Mesendoderm (in vitro differentiated cells): ENCODE results near the gene NEK6.

Experiments
- DNase-seq: peaks from one replicate; pipeline ENCODE4 v3.0.0; 2013
- H2AK5ac ChIP-seq: 2 replicates; pipeline ENCODE4 v1.6.1; 2013; ENCODE audit warnings: low read length, inconsistent platforms
- H2BK120ac ChIP-seq: 2 replicates; pipeline ENCODE4 v1.6.1; 2013; ENCODE audit warnings: low read depth, mild to moderate bottlenecking, low read length, moderate library complexity, mixed read lengths
- H2BK15ac ChIP-seq: replicated peaks from 2 replicates; pipeline ENCODE4 v1.6.1; 2013; ENCODE audit warnings: low read depth, mild to moderate bottlenecking, moderate library complexity
- H2BK5ac ChIP-seq: 2 replicates; pipeline ENCODE4 v1.6.1; 2013; ENCODE audit warnings: low read length, inconsistent platforms
- H3K18ac ChIP-seq: 2 replicates; pipeline ENCODE4 v1.6.1; 2013; ENCODE audit warnings: mild to moderate bottlenecking, low read length, mixed read lengths
- H3K23ac ChIP-seq: one replicate; pipeline ENCODE4 v1.6.1; 2013; ENCODE audit warnings: low read length
- H3K27ac ChIP-seq: 2 replicates; pipeline ENCODE4 v1.5.1; 2013; ENCODE audit warnings: low read depth, mild to moderate bottlenecking, inconsistent platforms, low read length, moderate library complexity
- H3K27me3 ChIP-seq: 2 replicates; pipeline ENCODE4 v1.6.1; 2013; ENCODE audit warnings: low read length, control low read depth, mild to moderate bottlenecking, inconsistent platforms; ENCODE audit not compliant: insufficient read depth, poor library complexity
- H3K36me3 ChIP-seq: 2 replicates; pipeline ENCODE4 v1.6.1; 2013; ENCODE audit warnings: low read length, inconsistent platforms; ENCODE audit not compliant: control insufficient read depth, insufficient read depth
- H3K4ac ChIP-seq: one replicate; pipeline ENCODE4 v1.6.1; 2013; ENCODE audit warnings: low read depth, mild to moderate bottlenecking, low read length, moderate library complexity
- H3K4me1 ChIP-seq: 2 replicates; pipeline ENCODE4 v1.6.1; 2013; ENCODE audit warnings: low read depth, low read length, inconsistent platforms; ENCODE audit not compliant: control insufficient read depth
- H3K4me2 ChIP-seq: 2 replicates; pipeline ENCODE4 v1.6.1; 2013; ENCODE audit warnings: low read length
- H3K4me3 ChIP-seq: 2 replicates; pipeline ENCODE4 v1.5.1; 2013; ENCODE audit warnings: mild to moderate bottlenecking, low read length
- H3K56ac ChIP-seq: one replicate; pipeline ENCODE4 v1.6.1; 2013; ENCODE audit warnings: low read length
- H3K79me1 ChIP-seq: 2 replicates; pipeline ENCODE4 v1.6.1; 2013; ENCODE audit warnings: low read length, inconsistent platforms
- H3K79me2 ChIP-seq: 2 replicates; pipeline ENCODE4 v1.6.1; 2013; ENCODE audit warnings: mild to moderate bottlenecking, low read length; ENCODE audit not compliant: control insufficient read depth, insufficient read depth
- H3K9ac ChIP-seq: 2 replicates; pipeline ENCODE4 v1.6.1; 2013; ENCODE audit warnings: low read length, inconsistent platforms
- H4K5ac ChIP-seq: one replicate; pipeline ENCODE4 v1.6.1; 2013; ENCODE audit warnings: low read length
- H4K8ac ChIP-seq: one replicate; pipeline ENCODE4 v1.6.1; 2013; ENCODE audit warnings: low read depth, mild to moderate bottlenecking, control low read depth, low read length, moderate library complexity
- WGBS: extraction: QIAGEN DNeasy Blood & Tissue Kit; methylation state at CpG from one replicate; pipeline ENCODE4 v1.1.7; 2013; ENCODE audit warnings: low lambda C conversion rate, missing lambda C conversion rate; ENCODE audit not compliant: insufficient coverage; ENCODE audit errors: extremely low coverage; 5-methylcytosine and 5-hydroxymethylcytosine counted together

NEK6 gene

GRCh38 chr9:124340219-124341069 is 82.7 kb downstream of the NEK6 start:
- no peak overlapping the region for H4K8ac ChIP-seq
- no CpG with 5 or more reads among the region's 18 CpGs for WGBS
- H3K4ac ChIP-seq, result no peak overlapping the region
- H3K27me3 ChIP-seq, result no peaks in the 10 kb centered on the region
- no peak overlapping the region for H3K56ac ChIP-seq
- H2AK5ac ChIP-seq, result no peak overlapping the region
- H3K36me3 ChIP-seq, result no peaks in the 10 kb centered on the region
- no peaks in the 10 kb centered on the region for H3K4me1 ChIP-seq
- no peak overlapping the region for H2BK120ac ChIP-seq
- no peak overlapping the region for H3K23ac ChIP-seq
- H2BK15ac ChIP-seq, result no peak overlapping the region
- H2BK5ac ChIP-seq, result no peak overlapping the region
- no peaks in the 10 kb centered on the region for H3K79me1 ChIP-seq
- no peak overlapping the region for H3K27ac ChIP-seq
- DNase-seq, result no peak
- H4K5ac ChIP-seq, result no peak overlapping the region
- H3K18ac ChIP-seq, result no peak overlapping the region
- H3K4me2 ChIP-seq, result no peak overlapping the region
- no peak overlapping the region for H3K9ac ChIP-seq
- no peak overlapping the region for H3K4me3 ChIP-seq
- H3K79me2 ChIP-seq, result no peaks in the 10 kb centered on the region

GRCh38 chr9:124341455-124342170 is 83.9 kb downstream of the NEK6 start:
- Histone ChIP-seq H3K56ac (no peak overlapping the region), H3K23ac (no peak overlapping the region), H3K18ac (no peak overlapping the region), H3K36me3 (no peaks in the 10 kb centered on the region), H4K5ac (no peak overlapping the region), H3K4me1 (no peaks in the 10 kb centered on the region), H2BK5ac (no peak overlapping the region), H2BK120ac (no peak overlapping the region), H3K27me3 (no peaks in the 10 kb centered on the region), H3K4ac (no peak overlapping the region), H3K4me3 (no peak overlapping the region), H2BK15ac (no peak overlapping the region), H3K27ac (no peak overlapping the region), H2AK5ac (no peak overlapping the region), H3K79me2 (no peaks in the 10 kb centered on the region), H3K79me1 (no peaks in the 10 kb centered on the region), H4K8ac (no peak overlapping the region), H3K4me2 (no peak overlapping the region), H3K9ac (no peak overlapping the region)
- no peak for DNase-seq
- WGBS, result no CpG with 5 or more reads among the region's 21 CpGs

GRCh38 chr9:124342402-124342775 is 84.6 kb downstream of the NEK6 start:
- Histone ChIP-seq H4K8ac (no peak overlapping the region), H2BK5ac (no peak overlapping the region), H3K4me3 (no peak overlapping the region), H3K36me3 (no peaks in the 10 kb centered on the region), H2BK15ac (no peak overlapping the region), H3K4me1 (no peaks in the 10 kb centered on the region), H2BK120ac (no peak overlapping the region), H3K9ac (no peak overlapping the region), H3K27me3 (no peaks in the 10 kb centered on the region), H3K18ac (no peak overlapping the region), H4K5ac (no peak overlapping the region), H3K4ac (no peak overlapping the region), H3K79me1 (no peaks in the 10 kb centered on the region), H3K56ac (no peak overlapping the region), H3K4me2 (no peak overlapping the region), H3K79me2 (no peaks in the 10 kb centered on the region), H3K27ac (no peak overlapping the region), H2AK5ac (no peak overlapping the region), H3K23ac (no peak overlapping the region)
- DNase-seq, result no peak
- WGBS, result no CpG with 5 or more reads among the region's 11 CpGs

GRCh38 chr9:124342776-124343485 is 85.2 kb downstream of the NEK6 start:
- Histone ChIP-seq H3K9ac (no peak overlapping the region), H3K4me3 (no peak overlapping the region), H2BK120ac (no peak overlapping the region), H3K4me1 (no peaks in the 10 kb centered on the region), H3K79me2 (no peaks in the 10 kb centered on the region), H3K36me3 (no peaks in the 10 kb centered on the region), H2BK15ac (no peak overlapping the region), H3K79me1 (no peaks in the 10 kb centered on the region), H3K4me2 (no peak overlapping the region), H4K8ac (no peak overlapping the region), H3K56ac (no peak overlapping the region), H3K27me3 (no peaks in the 10 kb centered on the region), H2AK5ac (no peak overlapping the region), H2BK5ac (no peak overlapping the region), H3K27ac (no peak overlapping the region), H3K18ac (no peak overlapping the region), H3K23ac (no peak overlapping the region), H3K4ac (no peak overlapping the region), H4K5ac (no peak overlapping the region)
- WGBS, result no CpG with 5 or more reads among the region's 26 CpGs
- DNase-seq, result peak; percentile 51

- Histone ChIP-seq H3K79me2 (no peaks in the 10 kb centered on the region), H2BK5ac (no peak overlapping the region), H3K79me1 (no peaks in the 10 kb centered on the region), H3K56ac (no peak overlapping the region), H3K4me2 (no peak overlapping the region), H3K4me3 (no peak overlapping the region), H3K4me1 (no peaks in the 10 kb centered on the region), H3K27me3 (no peaks in the 10 kb centered on the region), H3K23ac (no peak overlapping the region), H2BK15ac (no peak overlapping the region), H4K8ac (no peak overlapping the region), H4K5ac (no peak overlapping the region), H3K18ac (no peak overlapping the region), H2BK120ac (no peak overlapping the region), H3K27ac (no peak overlapping the region), H3K4ac (no peak overlapping the region), H2AK5ac (no peak overlapping the region), H3K36me3 (peaks cover 2% of the 10 kb centered on the region), H3K9ac (no peak overlapping the region)
- WGBS, result no CpG with 5 or more reads among the region's 23 CpGs
- no peak for DNase-seq
Observed at GRCh38 chr9:124343533-124344290, 86.0 kb downstream of the NEK6 start.
